Caco-2 (cell line): Measurements from ENCODE around the gene ARFGAP1. TPM values are rescaled to one million over a fixed set of nuclear protein-coding genes. Genes with fewer than 3 reads are reported as not detected.

Experiments used
- BruUV-seq: library from RNA; stranded (reverse); fragments of 400-500 nt; replicated peaks from 2 replicates; lab custom pipeline; 2021; lab: Mats Ljungman, UMichigan
- CTCF ChIA-PET: fragments of 300-600 bp; sonication (Branson Sonifier 250); formaldehyde crosslinking; loops from one replicate; lab custom pipeline; 2022; ENCODE audit warnings: antibody characterized with exemption; lab: Charles Lee
- POLR2A ChIA-PET: fragments of 300-600 bp; sonication (Branson Sonifier 250); formaldehyde crosslinking; loops from one replicate; lab custom pipeline; 2022; ENCODE audit warnings: antibody characterized with exemption; lab: Charles Lee
- DNase-seq, 2 experiments: peaks; one replicate each; pipeline versions ENCODE4 v3.0.0 to v3.0.0-alpha.2; 2020 to 2022
- H3K27me3 ChIP-seq: replicated peaks from 2 replicates; pipeline ENCODE4 v1.6.0; 2011; ENCODE audit warnings: low read length; ENCODE audit not compliant: control insufficient read depth, insufficient read depth
- H3K36me3 ChIP-seq: 2 replicates; pipeline ENCODE4 v1.5.1; 2011; ENCODE audit warnings: low read length; ENCODE audit not compliant: control insufficient read depth, insufficient read depth
- H3K4me1 ChIP-seq: fragments of 250-450 bp; sonication (Bioruptor Pico); 2 replicates; pipeline ENCODE4 v1.5.1; 2020; ENCODE audit warnings: mild to moderate bottlenecking
- H3K4me3 ChIP-seq: 2 replicates; pipeline ENCODE4 v1.5.1; 2011; ENCODE audit warnings: low read depth, mild to moderate bottlenecking, control low read depth, low read length
- H3K9me3 ChIP-seq: fragments of 250-450 bp; sonication (Bioruptor Pico); 2 replicates; pipeline ENCODE4 v1.5.1; 2020; ENCODE audit warnings: mild to moderate bottlenecking, moderate library complexity
- H3K27ac Mint-ChIP-seq: one replicate; pipeline ENCODE4 v1.8.0; 2022; ENCODE audit warnings: mixed read lengths; ENCODE audit not compliant: unreplicated experiment
- H3K27me3 Mint-ChIP-seq: one replicate; pipeline ENCODE4 v1.8.0; 2022; ENCODE audit warnings: mixed read lengths; ENCODE audit not compliant: insufficient read depth, unreplicated experiment
- H3K36me3 Mint-ChIP-seq: one replicate; pipeline ENCODE4 v1.8.0; 2022; ENCODE audit warnings: mild to moderate bottlenecking, mixed read lengths; ENCODE audit not compliant: insufficient read depth, unreplicated experiment
- H3K4me1 Mint-ChIP-seq: one replicate; pipeline ENCODE4 v1.8.0; 2022; ENCODE audit warnings: low read depth, mixed read lengths; ENCODE audit not compliant: unreplicated experiment
- H3K4me3 Mint-ChIP-seq: one replicate; pipeline ENCODE4 v1.8.0; 2022; ENCODE audit warnings: mild to moderate bottlenecking, moderate library complexity, mixed read lengths; ENCODE audit not compliant: unreplicated experiment
- H3K9me3 Mint-ChIP-seq: one replicate; pipeline ENCODE4 v1.8.0; 2022; ENCODE audit warnings: mixed read lengths; ENCODE audit not compliant: unreplicated experiment
- CTCF ChIP-seq, 2 experiments: fragments of 200-600 bp in 1 of 2; IDR thresholded peaks; 1 replicate in 1 of 2; 2 replicates in 1 of 2; pipeline versions ENCODE4 v1.5.1 to v1.8.0; 2011 to 2022; ENCODE audit warnings: antibody characterized with exemption in 1 of 2, control low read depth in 1 of 2, inconsistent platforms in 1 of 2, low read depth in 1 of 2, low read length in 1 of 2, mild to moderate bottlenecking in 1 of 2, moderate library complexity in 1 of 2; ENCODE audit not compliant: insufficient read depth in 1 of 2, severe bottlenecking in 1 of 2, unreplicated experiment in 1 of 2
- intact Hi-C: fragments of 100-400 bp; cut with micrococcal nuclease; formaldehyde crosslinking; loops from one replicate; pipeline ENCODE4 v1.10.0; 2022; ENCODE audit not compliant: unreplicated experiment
- total RNA-seq: library from RNA; stranded (reverse); gene quantifications from 2 replicates; pipeline ENCODE4 v1.2.3, GENCODE V29; 2022

Gene ARFGAP1
- total RNA-seq, 1 experiment from 2014 or later, result 275 TPM

GRCh38 chr20:63320616-63321147 is 48.1 kb downstream of the ARFGAP1 start:
- H3K9me3 ChIP-seq, result no peaks in the 10 kb centered on the region
- no peak overlapping the region for H3K4me3 ChIP-seq
- H3K4me1 ChIP-seq, result peaks cover 5% of the 10 kb centered on the region; the same call in 1 of the 2 replicates
- Mint-ChIP-seq H3K9me3 (no peaks in the 10 kb centered on the region), H3K27ac (no peak overlapping the region), H3K36me3 (no peaks in the 10 kb centered on the region), H3K27me3 (peaks cover 11% of the 10 kb centered on the region), H3K4me3 (no peak overlapping the region), H3K4me1 (no peaks in the 10 kb centered on the region)
- ChIA-PET CTCF (interaction anchor here (0.6 to 0.7 kb wide), 2 partner anchors 67 to 78 kb away, joined by 3 to 7 read pairs; no protein-coding TSS in a partner anchor), POLR2A (no interaction called here)
- intact Hi-C loops, result no loop called here
- no peaks in the 10 kb centered on the region for H3K36me3 ChIP-seq
- H3K27me3 ChIP-seq, result no peaks in the 10 kb centered on the region
- no peak for TF ChIP-seq CTCF (IDR thresholded peaks at IDR 0.05; ENCODE audit: insufficient read depth in 1 of 2, low read depth in 1 of 2, low read length in 1 of 2, severe bottlenecking in 1 of 2, unreplicated experiment in 1 of 2)
- no TSS peak for BruUV-seq
- no peak for DNase-seq

GRCh38 chr20:63321148-63321831 is 48.7 kb downstream of the ARFGAP1 start:
- Histone ChIP-seq H3K36me3 (no peaks in the 10 kb centered on the region), H3K4me3 (no peak overlapping the region), H3K27me3 (no peaks in the 10 kb centered on the region), H3K9me3 (no peaks in the 10 kb centered on the region), H3K4me1 (peaks cover 5% of the 10 kb centered on the region; the same call in 1 of the 2 replicates)
- no peaks in the 10 kb centered on the region for H3K9me3 Mint-ChIP-seq
- no TSS peak for BruUV-seq
- intact Hi-C loops, result no loop called here
- ChIA-PET CTCF (interaction anchor here (0.6 to 0.7 kb wide), 2 partner anchors 68 to 77 kb away, joined by 3 to 7 read pairs; no protein-coding TSS in a partner anchor), POLR2A (no interaction called here)
- no peaks in the 10 kb centered on the region for H3K36me3 Mint-ChIP-seq
- H3K27me3 Mint-ChIP-seq, result peaks cover 11% of the 10 kb centered on the region
- DNase-seq, result peak in 1 of 2 experiments; percentile 41
- no peak overlapping the region for H3K27ac Mint-ChIP-seq
- TF ChIP-seq CTCF (IDR thresholded peaks at IDR 0.05; ENCODE audit: insufficient read depth in 1 of 2, low read depth in 1 of 2, low read length in 1 of 2, severe bottlenecking in 1 of 2, unreplicated experiment in 1 of 2), result no peak
- H3K4me1 Mint-ChIP-seq, result no peaks in the 10 kb centered on the region
- no peak overlapping the region for H3K4me3 Mint-ChIP-seq

GRCh38 chr20:63322146-63322932 is 49.7 kb downstream of the ARFGAP1 start:
- no TSS peak for BruUV-seq
- Histone ChIP-seq H3K27me3 (no peaks in the 10 kb centered on the region), H3K4me1 (peaks cover 5% of the 10 kb centered on the region; the same call in 1 of the 2 replicates), H3K36me3 (no peaks in the 10 kb centered on the region), H3K4me3 (no peak overlapping the region), H3K9me3 (peaks cover 7% of the 10 kb centered on the region)
- peak in 1 of 2 experiments; percentile 41 for DNase-seq
- H3K27ac Mint-ChIP-seq, result no peak overlapping the region
- peaks cover 11% of the 10 kb centered on the region for H3K27me3 Mint-ChIP-seq
- no peak overlapping the region for H3K4me3 Mint-ChIP-seq
- no peaks in the 10 kb centered on the region for H3K9me3 Mint-ChIP-seq
- no peaks in the 10 kb centered on the region for H3K36me3 Mint-ChIP-seq
- TF ChIP-seq CTCF (IDR thresholded peaks at IDR 0.05; ENCODE audit: insufficient read depth in 1 of 2, low read depth in 1 of 2, low read length in 1 of 2, severe bottlenecking in 1 of 2, unreplicated experiment in 1 of 2), result no peak
- POLR2A ChIA-PET, result no interaction called here
- no peaks in the 10 kb centered on the region for H3K4me1 Mint-ChIP-seq
- intact Hi-C loops, result no loop called here
- CTCF ChIA-PET, result interaction anchor here (1.8 kb wide), 1 partner anchor 12 kb away, joined by 6 read pairs; no protein-coding TSS in a partner anchor
